OCI-LY1 (cell line): ENCODE data around the gene CSMD2.

Source experiments
- CTCF ChIP-seq: fragments of 200-600 bp; sonication (generic), shearing (Covaris generic); IDR thresholded peaks from 2 replicates; pipeline ENCODE4 v1.5.1; 2017; ENCODE audit warnings: mild to moderate bottlenecking, antibody characterized with exemption, low read length, moderate library complexity, mixed read lengths
- EZH2 ChIP-seq: fragments of 200-600 bp; sonication (generic), shearing (Covaris generic); IDR thresholded peaks from 2 replicates; pipeline ENCODE4 v1.8.0; 2017; ENCODE audit warnings: borderline replicate concordance, mixed run types, mild to moderate bottlenecking, antibody characterized with exemption, low read length, moderate library complexity, mixed read lengths

- TF ChIP-seq CTCF (no peak), EZH2 (no peak)
Measured at GRCh38 chr1:33494929-33495328, 670.1 kb downstream of the CSMD2 start.
